Thoracic aorta (tissue), 2 donors: ENCODE measurements around the gene SFT2D2. TPM values are rescaled to one million over a fixed set of nuclear protein-coding genes. Genes with fewer than 3 reads are reported as not detected.
"Not testable (repeated sequence)": the region's sequence is repeated elsewhere in the genome, so short reads cannot be mapped to it uniquely, and the experiment has no call there.

ENCODE experiments used
- ATAC-seq: fragments of 150-250 bp; one replicate; pipeline ENCODE4 v1.8.0; 2017; ENCODE audit warnings: low read depth; ENCODE audit not compliant: insufficient number of reproducible peaks, low FRiP score
- DNase-seq: peaks from one replicate; pipeline ENCODE4 v3.0.0-alpha.2; 2020; ENCODE audit warnings: low spot score
- H3K27ac ChIP-seq, 2 donors: fragments of 200-600 bp; sonication (generic); 1 replicate in 1 of 2; 2 replicates in 1 of 2; pipeline ENCODE4 v1.5.1; 2016; ENCODE audit warnings: mild to moderate bottlenecking in 2 of 2, moderate library complexity in 2 of 2
- H3K27me3 ChIP-seq: fragments of 200-600 bp; sonication (generic); replicated peaks from 2 replicates; pipeline ENCODE4 v1.6.0; 2016; ENCODE audit warnings: mild to moderate bottlenecking; ENCODE audit not compliant: insufficient read depth
- H3K36me3 ChIP-seq: fragments of 200-600 bp; sonication (generic); one replicate; pipeline ENCODE4 v1.5.1; 2016
- H3K4me1 ChIP-seq, 2 donors: fragments of 200-600 bp; sonication (generic); 1 replicate in 1 of 2; 2 replicates in 1 of 2; pipeline versions ENCODE4 v1.5.1 to v1.6.0; 2016; ENCODE audit warnings: low read depth in 2 of 2, mild to moderate bottlenecking in 1 of 2; ENCODE audit not compliant: control insufficient read depth in 1 of 2
- H3K4me3 ChIP-seq: fragments of 200-600 bp; sonication (generic); 2 replicates; pipeline ENCODE4 v1.5.1; 2016; ENCODE audit warnings: mild to moderate bottlenecking
- H3K9me3 ChIP-seq: fragments of 200-600 bp; sonication (generic); 2 replicates; pipeline ENCODE4 v1.5.1; 2016
- CTCF ChIP-seq: fragments of 200-600 bp; sonication (generic); IDR thresholded peaks from one replicate; pipeline ENCODE4 v1.5.1; 2019; ENCODE audit warnings: antibody characterized with exemption
- total RNA-seq, 2 donors: library from RNA; depleted of rRNA; stranded (reverse); fragments of >200 nt; gene quantifications; one replicate each; pipeline versions ENCODE4 v1.1.0 to v1.2.3, GENCODE V29; 2016

SFT2D2 gene
- total RNA-seq, 2 donors from 2014 or later, result 65.4 to 124 TPM

- Histone ChIP-seq H3K4me3 (peak overlapping the region; percentile 82), H3K4me1 (peaks cover 4 to 18% of the 10 kb centered on the region in 2 donors), H3K27me3 (no peaks in the 10 kb centered on the region), H3K27ac (peak overlapping the region in 1 of 2 donors; percentile 96), H3K36me3 (no peaks in the 10 kb centered on the region), H3K9me3 (no peaks in the 10 kb centered on the region)
- ATAC-seq (no peak), DNase-seq (no peak)
- no peak for TF ChIP-seq CTCF
These were observed 45.7 kb upstream of the SFT2D2 start for GRCh38 chr1:168180148-168180524.

- not testable (repeated sequence) for H3K36me3 ChIP-seq, H3K4me3 ChIP-seq, H3K27ac ChIP-seq, ATAC-seq, H3K27me3 ChIP-seq, DNase-seq, H3K9me3 ChIP-seq
- peaks cover 4 to 18% of the 10 kb centered on the region in 2 donors for H3K4me1 ChIP-seq
These were observed 44.6 kb upstream of the SFT2D2 start for GRCh38 chr1:168181063-168181720.

GRCh38 chr1:168187177-168187576, 38.6 kb upstream of the SFT2D2 start:
- H3K4me3 ChIP-seq, result no peak overlapping the region
- no peak for DNase-seq
- H3K36me3 ChIP-seq, result peaks cover 3% of the 10 kb centered on the region
- no peak for TF ChIP-seq CTCF
- H3K9me3 ChIP-seq, result no peaks in the 10 kb centered on the region
- no peak overlapping the region for H3K27ac ChIP-seq
- H3K27me3 ChIP-seq, result no peaks in the 10 kb centered on the region
- no peak for ATAC-seq
- peaks cover 0 to 3% of the 10 kb centered on the region in 2 donors for H3K4me1 ChIP-seq

GRCh38 chr1:168190403-168190802, 35.4 kb upstream of the SFT2D2 start:
- TF ChIP-seq CTCF, result no peak
- no peak overlapping the region for H3K4me3 ChIP-seq
- H3K36me3 ChIP-seq, result peaks cover 3% of the 10 kb centered on the region
- H3K4me1 ChIP-seq, result no peaks in the 10 kb centered on the region
- ATAC-seq (no peak), DNase-seq (no peak)
- no peaks in the 10 kb centered on the region for H3K27me3 ChIP-seq
- no peaks in the 10 kb centered on the region for H3K9me3 ChIP-seq
- no peak overlapping the region for H3K27ac ChIP-seq

GRCh38 chr1:168195199-168196135, 30.3 kb upstream of the SFT2D2 start:
- no peaks in the 10 kb centered on the region for H3K4me1 ChIP-seq
- H3K27me3 ChIP-seq, result no peaks in the 10 kb centered on the region
- H3K9me3 ChIP-seq, result no peaks in the 10 kb centered on the region
- no peak overlapping the region for H3K27ac ChIP-seq
- TF ChIP-seq CTCF, result no peak
- no peak for ATAC-seq
- H3K36me3 ChIP-seq, result peaks cover 23% of the 10 kb centered on the region
- no peak for DNase-seq
- no peak overlapping the region for H3K4me3 ChIP-seq
